ENCODE results near the gene VANGL2.

DNA sequence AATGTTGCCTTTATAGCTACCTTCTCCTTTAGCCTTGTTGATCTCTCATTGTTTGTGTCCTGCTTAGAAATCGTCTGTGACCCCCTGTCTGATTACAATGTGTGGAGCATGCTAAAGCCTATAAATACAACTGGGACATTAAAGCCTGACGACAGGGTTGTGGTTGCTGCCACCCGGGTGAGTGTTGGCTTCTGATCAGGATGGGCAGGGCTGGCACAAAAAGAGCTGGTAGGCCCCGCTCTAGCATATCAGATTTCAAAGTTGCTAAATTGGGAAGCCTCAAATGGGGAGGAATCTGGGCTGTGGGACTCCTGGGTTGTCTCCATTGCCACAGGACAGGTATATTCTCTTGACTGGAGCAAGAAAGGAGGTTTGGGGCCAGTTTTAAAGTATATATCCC lies 48.7 kb upstream of the VANGL2 start:
- TF ChIP-seq CTCF (IDR thresholded peaks at IDR 0.05; ENCODE audit: poor library complexity, severe bottlenecking): no peak
- no peak for TF ChIP-seq EZH2 (IDR thresholded peaks at IDR 0.05; ENCODE audit: borderline replicate concordance, insufficient read depth, low read length, poor library complexity, severe bottlenecking)
- TF ChIP-seq RAD21 (conservative IDR thresholded peaks at IDR 0.05): no peak
- TF ChIP-seq EP300 (conservative IDR thresholded peaks at IDR 0.05; ENCODE audit: poor library complexity, severe bottlenecking): no peak
- TF ChIP-seq POLR2AphosphoS5 (IDR thresholded peaks at IDR 0.05): no peak
- no peak for TF ChIP-seq SMC3 (conservative IDR thresholded peaks at IDR 0.05; ENCODE audit: poor library complexity)
- TF ChIP-seq TAF1 (IDR thresholded peaks at IDR 0.05; ENCODE audit: low read depth): no peak

Measured in neural cell (in vitro differentiated cells).